Endothelial cell (in vitro differentiated cells): Measurements from ENCODE around the gene SAV1. TPM values are rescaled to one million over a fixed set of nuclear protein-coding genes. Genes with fewer than 3 reads are reported as not detected.

ENCODE experiments used
- DNase-seq: peaks from one replicate; pipeline ENCODE4 v3.0.0; 2021; ENCODE audit warnings: low spot score
- H3K27ac Mint-ChIP-seq: one replicate; pipeline ENCODE4 v1.8.0; 2021; ENCODE audit warnings: mixed read lengths, inconsistent platforms; ENCODE audit not compliant: unreplicated experiment
- H3K27me3 Mint-ChIP-seq: one replicate; pipeline ENCODE4 v1.8.0; 2021; ENCODE audit warnings: mild to moderate bottlenecking, moderate library complexity, mixed read lengths, inconsistent platforms; ENCODE audit not compliant: unreplicated experiment
- H3K36me3 Mint-ChIP-seq: one replicate; pipeline ENCODE4 v1.8.0; 2021; ENCODE audit warnings: mild to moderate bottlenecking, low read depth, mixed read lengths, inconsistent platforms; ENCODE audit not compliant: unreplicated experiment
- H3K4me1 Mint-ChIP-seq: one replicate; pipeline ENCODE4 v1.8.0; 2021; ENCODE audit warnings: mild to moderate bottlenecking, mixed read lengths, inconsistent platforms; ENCODE audit not compliant: unreplicated experiment
- H3K4me3 Mint-ChIP-seq: one replicate; pipeline ENCODE4 v1.8.0; 2021; ENCODE audit warnings: mild to moderate bottlenecking, mixed read lengths, inconsistent platforms; ENCODE audit not compliant: unreplicated experiment
- H3K9me3 Mint-ChIP-seq: one replicate; pipeline ENCODE4 v1.8.0; 2021; ENCODE audit warnings: mixed read lengths, inconsistent platforms; ENCODE audit not compliant: unreplicated experiment
- total RNA-seq: library from RNA; stranded (reverse); fragmentation: NEBNext Ultra II Directional; extraction: Animal tissue kit (Norgen Biotek cat#: 25700); gene quantifications from one replicate; pipeline ENCODE4 v1.2.1, GENCODE V29; 2021; ENCODE audit not compliant: unreplicated experiment
- TF ChIP-seq, protein P1 (sequence below): fragments of 200-600 bp; sonication (generic); IDR thresholded peaks from one replicate; pipeline ENCODE4 v1.5.0; 2021; ENCODE audit warnings: antibody characterized with exemption; ENCODE audit not compliant: unreplicated experiment

The SAV1 gene
- total RNA-seq, 1 donor from 2014 or later, result 24.0 TPM

DNA sequence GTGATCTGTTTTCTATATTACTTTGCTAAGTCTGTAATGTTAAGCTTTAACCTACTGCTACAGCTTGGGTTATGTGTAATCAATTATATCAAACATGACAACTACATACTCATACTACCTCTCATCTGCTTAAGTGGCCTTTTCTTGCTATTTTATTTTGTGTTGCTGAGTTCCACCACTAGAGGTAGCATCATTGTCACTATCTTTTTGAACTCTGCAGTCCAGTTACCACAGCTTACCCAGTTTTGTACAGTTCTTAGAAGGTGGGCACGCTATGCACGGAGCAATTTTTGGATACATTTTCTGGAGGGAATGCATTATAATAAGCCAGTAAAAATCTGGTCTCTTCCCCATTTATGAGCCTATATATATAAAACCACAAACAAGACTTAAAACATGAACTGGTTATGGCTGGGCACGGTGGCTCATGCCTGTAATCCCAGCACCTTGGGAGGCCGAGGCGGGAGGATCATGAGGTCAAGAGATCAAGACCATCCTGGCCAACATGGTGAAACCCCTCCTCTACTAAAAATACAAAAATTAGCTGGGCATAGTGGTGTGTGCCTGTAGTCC is 48.5 kb downstream of the SAV1 start:
- no peak overlapping the region for H3K4me3 Mint-ChIP-seq
- DNase-seq, result no peak

GRCh38 chr14:50616275-50616674 is 51.8 kb downstream of the SAV1 start:
- Mint-ChIP-seq H3K27me3 (peaks cover 2% of the 10 kb centered on the region), H3K36me3 (no peaks in the 10 kb centered on the region), H3K4me3 (no peak overlapping the region), H3K27ac (no peak overlapping the region), H3K4me1 (peaks cover 19% of the 10 kb centered on the region), H3K9me3 (no peaks in the 10 kb centered on the region)
- DNase-seq, result no peak
- TF ChIP-seq, protein P1, sequence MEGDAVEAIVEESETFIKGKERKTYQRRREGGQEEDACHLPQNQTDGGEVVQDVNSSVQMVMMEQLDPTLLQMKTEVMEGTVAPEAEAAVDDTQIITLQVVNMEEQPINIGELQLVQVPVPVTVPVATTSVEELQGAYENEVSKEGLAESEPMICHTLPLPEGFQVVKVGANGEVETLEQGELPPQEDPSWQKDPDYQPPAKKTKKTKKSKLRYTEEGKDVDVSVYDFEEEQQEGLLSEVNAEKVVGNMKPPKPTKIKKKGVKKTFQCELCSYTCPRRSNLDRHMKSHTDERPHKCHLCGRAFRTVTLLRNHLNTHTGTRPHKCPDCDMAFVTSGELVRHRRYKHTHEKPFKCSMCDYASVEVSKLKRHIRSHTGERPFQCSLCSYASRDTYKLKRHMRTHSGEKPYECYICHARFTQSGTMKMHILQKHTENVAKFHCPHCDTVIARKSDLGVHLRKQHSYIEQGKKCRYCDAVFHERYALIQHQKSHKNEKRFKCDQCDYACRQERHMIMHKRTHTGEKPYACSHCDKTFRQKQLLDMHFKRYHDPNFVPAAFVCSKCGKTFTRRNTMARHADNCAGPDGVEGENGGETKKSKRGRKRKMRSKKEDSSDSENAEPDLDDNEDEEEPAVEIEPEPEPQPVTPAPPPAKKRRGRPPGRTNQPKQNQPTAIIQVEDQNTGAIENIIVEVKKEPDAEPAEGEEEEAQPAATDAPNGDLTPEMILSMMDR, result no peak

More for the DNA sequence above, 48.5 kb downstream of the SAV1 start:
- Mint-ChIP-seq H3K9me3 (no peaks in the 10 kb centered on the region), H3K4me1 (peaks cover 11% of the 10 kb centered on the region), H3K27me3 (peaks cover 2% of the 10 kb centered on the region), H3K36me3 (no peaks in the 10 kb centered on the region), H3K27ac (no peak overlapping the region)
- TF ChIP-seq, protein P1, result peak; percentile 62

DNA sequence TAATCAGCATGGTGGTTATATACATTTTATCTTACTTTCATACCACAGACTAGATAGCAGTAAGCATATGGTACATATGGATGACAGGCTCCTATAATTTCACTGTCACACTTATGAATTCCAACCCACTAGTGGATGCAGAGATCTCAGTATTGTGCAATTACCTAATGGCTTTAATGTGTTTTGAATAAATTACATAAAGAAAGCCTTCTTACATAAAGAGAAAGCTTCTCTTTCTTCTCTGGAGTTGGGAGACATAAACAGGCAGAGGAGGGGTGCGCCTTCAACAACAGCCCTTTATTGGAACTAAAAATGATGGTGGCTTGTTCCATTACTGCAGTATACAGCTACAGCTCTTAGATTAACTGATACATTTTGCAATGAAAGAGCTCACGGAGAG is 52.6 kb downstream of the SAV1 start:
- no peak overlapping the region for H3K4me3 Mint-ChIP-seq
- H3K36me3 Mint-ChIP-seq, result no peaks in the 10 kb centered on the region
- H3K9me3 Mint-ChIP-seq, result no peaks in the 10 kb centered on the region
- H3K27me3 Mint-ChIP-seq, result peaks cover 2% of the 10 kb centered on the region
- H3K4me1 Mint-ChIP-seq, result peaks cover 19% of the 10 kb centered on the region
- no peak overlapping the region for H3K27ac Mint-ChIP-seq
- no peak for DNase-seq
- TF ChIP-seq, protein P1, result no peak

- DNase-seq, result no peak
- Mint-ChIP-seq H3K4me3 (no peak overlapping the region), H3K27ac (no peak overlapping the region), H3K36me3 (no peaks in the 10 kb centered on the region), H3K4me1 (peaks cover 15% of the 10 kb centered on the region), H3K27me3 (peaks cover 2% of the 10 kb centered on the region), H3K9me3 (no peaks in the 10 kb centered on the region)
- TF ChIP-seq, protein P1, result no peak
These were observed 53.0 kb downstream of the SAV1 start for GRCh38 chr14:50615056-50615455.

- no peak for DNase-seq
- Mint-ChIP-seq H3K4me3 (no peak overlapping the region), H3K4me1 (peaks cover 15% of the 10 kb centered on the region), H3K27me3 (no peaks in the 10 kb centered on the region), H3K9me3 (no peaks in the 10 kb centered on the region), H3K36me3 (no peaks in the 10 kb centered on the region), H3K27ac (no peak overlapping the region)
- TF ChIP-seq, protein P1, result no peak
These were observed 55.3 kb downstream of the SAV1 start for GRCh38 chr14:50612806-50613205.
